Amniotic epithelial cell (primary cell): ENCODE results near the gene IKZF2.

Experiments used
- DNase-seq: peaks from one replicate; pipeline ENCODE4 v3.0.0-alpha.2; 2010; ENCODE audit warnings: low read depth

Gene IKZF2

DNA sequence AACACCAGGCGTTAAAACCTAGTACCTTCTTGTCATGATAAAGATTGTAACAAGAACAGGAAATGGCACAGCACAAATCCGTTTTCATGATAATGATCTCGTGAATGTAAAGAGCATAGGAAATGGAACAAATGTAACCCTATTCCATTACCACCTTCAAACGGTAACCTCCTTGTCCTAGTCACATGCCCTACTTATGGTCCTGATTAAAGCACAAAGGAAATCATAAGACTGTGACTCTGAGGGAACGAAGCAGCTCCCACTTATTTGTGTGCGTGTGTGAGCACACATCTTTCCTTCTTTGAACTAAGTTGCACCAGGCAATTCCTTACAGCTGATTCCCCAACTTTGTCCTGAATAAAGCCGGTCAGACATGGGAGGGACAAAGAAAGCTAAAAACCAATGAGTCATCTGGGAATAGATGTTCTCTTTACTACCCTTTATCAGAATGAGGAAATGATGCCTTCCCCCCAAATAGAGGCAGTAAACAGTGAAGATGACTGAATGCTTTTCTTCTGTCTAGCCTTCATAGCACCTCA is 192.6 kb downstream of the IKZF2 start:
- peak; percentile 69 for DNase-seq

GRCh38 chr2:212958133-212958532 is 193.3 kb downstream of the IKZF2 start:
- no peak for DNase-seq

DNA sequence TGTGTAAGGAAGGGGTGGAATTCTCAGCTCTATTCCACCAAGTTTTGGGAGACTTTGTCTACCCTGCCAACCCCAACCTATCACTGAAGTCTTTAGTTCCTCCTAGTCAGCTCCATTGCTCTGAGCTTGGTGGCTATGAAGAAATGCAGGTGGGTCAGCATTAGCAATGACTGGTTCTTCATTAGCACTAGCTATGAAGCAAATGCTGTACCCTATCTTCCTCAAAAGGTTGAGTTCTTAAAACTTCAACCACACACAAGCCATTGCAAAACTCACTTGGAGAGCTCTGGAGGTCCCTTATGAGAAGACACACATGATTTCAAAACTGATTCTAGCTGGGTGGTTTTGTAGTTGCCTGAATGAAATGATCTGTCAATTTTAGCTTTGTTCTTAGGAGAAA is 193.8 kb downstream of the IKZF2 start:
- DNase-seq, result no peak

DNA sequence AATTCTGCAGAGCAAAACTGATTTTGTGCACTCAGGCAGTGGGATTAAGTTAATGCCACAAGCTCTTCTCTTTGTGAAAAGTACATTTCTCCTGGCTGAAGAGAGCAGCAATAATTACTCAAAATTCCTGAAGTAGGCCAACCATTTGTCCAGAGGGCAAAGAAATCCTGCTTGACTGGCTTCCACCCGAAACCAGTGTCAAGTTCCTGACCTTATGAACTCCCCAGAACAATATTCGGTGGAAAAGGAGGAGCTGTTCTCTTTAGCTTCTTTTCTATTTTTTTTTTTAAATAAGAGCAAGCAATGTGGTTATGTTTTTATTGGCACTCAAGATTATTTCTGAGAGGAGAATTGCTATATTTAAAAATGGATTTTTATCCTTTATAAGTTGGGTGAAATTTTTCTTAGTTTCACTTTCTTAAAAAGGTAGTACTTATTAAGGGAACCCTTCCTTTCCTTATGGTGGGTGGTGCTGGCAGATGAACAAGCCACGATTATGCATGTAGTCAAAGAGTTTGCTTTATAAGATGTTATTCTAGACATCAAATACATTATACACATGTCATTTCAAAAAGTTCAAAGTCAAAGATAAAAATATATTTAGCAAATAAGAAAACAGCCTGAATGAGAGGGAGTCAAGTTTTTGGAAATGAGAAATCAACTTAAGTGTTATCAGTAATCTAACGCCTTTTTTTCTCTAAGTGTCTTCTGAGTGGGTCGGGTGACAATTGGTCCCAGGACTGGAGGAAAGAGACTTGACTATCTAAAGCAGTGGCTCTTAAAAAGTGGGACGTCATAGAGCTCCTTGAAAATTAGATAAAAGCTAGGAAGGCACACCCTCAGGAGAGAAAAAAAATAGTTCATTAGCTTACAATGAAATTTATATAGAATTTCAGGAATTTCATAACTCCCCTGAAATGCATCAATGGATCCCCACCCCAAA is 194.5 kb downstream of the IKZF2 start:
- DNase-seq, result no peak

DNA sequence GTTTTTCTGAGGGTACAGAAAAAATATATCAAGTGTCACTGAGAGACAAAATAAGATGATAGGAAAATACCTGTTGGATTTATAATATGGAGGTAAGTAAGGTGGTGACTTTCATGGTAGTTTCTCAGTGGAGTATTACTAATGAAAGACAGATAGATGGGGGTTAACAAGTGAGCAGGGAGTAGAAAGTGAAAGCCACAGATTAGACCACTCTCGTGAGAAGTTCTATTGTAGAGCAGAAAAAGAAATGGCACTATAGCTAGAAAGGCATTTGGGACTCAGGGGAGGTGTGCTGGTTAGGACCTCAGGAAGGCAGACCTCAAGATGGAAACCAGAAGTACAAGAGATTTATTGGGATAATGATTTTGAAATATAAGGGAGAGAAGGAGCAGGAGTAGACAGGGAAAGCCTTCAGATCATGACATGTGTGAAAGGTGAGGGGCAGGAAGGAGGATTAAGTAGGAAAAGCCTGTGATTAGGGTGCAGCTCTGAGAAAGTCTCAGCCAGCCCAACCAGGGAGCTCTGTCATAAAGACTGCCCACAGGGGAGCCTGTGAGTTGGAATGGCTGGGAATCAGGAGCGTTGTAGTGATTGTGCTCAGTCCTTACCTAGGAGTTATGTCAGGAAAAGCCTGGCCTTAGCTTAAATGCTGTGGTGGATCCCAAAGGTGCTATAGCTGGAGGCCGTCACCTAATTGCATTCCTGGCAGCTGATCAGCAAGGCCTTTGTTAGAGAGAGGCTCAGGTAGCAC is 198.1 kb downstream of the IKZF2 start:
- no peak for DNase-seq

DNA sequence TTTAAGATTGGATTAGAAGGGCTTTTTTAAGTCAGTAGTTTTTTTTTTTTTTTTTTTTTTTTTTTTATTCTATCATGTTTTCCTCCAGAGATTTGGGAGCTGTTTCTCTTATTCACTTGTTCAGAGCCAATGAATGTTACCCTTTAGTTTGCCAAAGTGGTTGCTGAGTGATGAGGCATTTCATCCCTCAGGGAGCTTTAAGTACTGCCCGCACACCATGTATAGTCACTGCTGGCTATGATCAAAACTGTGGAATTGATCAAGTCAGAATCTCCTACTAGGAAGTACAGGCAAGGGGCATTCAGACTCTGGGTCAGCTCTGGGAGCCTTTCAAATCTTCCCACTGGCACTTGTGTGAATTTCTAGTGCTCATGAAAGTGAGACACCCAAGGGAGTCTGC is 201.6 kb downstream of the IKZF2 start:
- DNase-seq, result no peak
